Mesenchymal stem cell (in vitro differentiated cells and primary cell): ENCODE measurements around the gene RYR2.

Experiments
- DNase-seq: peaks from one replicate; pipeline ENCODE4 v3.0.0-alpha.2; 2013
- H2AFZ ChIP-seq: one replicate; pipeline ENCODE4 v1.6.1; 2013; ENCODE audit warnings: low read depth, mild to moderate bottlenecking, control low read depth, inconsistent platforms, low read length, moderate library complexity
- H2AK5ac ChIP-seq: 2 replicates; pipeline ENCODE4 v1.6.1; 2013; ENCODE audit warnings: low read length, moderate library complexity, mild to moderate bottlenecking, inconsistent platforms; ENCODE audit not compliant: severe bottlenecking
- H2BK120ac ChIP-seq: one replicate; pipeline ENCODE4 v1.6.1; 2013; ENCODE audit warnings: low read depth, mild to moderate bottlenecking, inconsistent platforms, low read length, moderate library complexity
- H2BK12ac ChIP-seq, 2 experiments: one replicate each; pipeline ENCODE4 v1.6.1; 2013; ENCODE audit warnings: inconsistent platforms in 2 of 2, low read length in 2 of 2, mild to moderate bottlenecking in 2 of 2, moderate library complexity in 2 of 2, control low read depth in 1 of 2
- H2BK15ac ChIP-seq: one replicate; pipeline ENCODE4 v1.6.1; 2013; ENCODE audit warnings: mild to moderate bottlenecking, low read depth, inconsistent platforms; ENCODE audit not compliant: poor library complexity, severe bottlenecking
- H2BK5ac ChIP-seq: 2 replicates; pipeline ENCODE4 v1.6.1; 2013; ENCODE audit warnings: low read depth, mild to moderate bottlenecking, low read length, control low read depth, inconsistent platforms; ENCODE audit not compliant: poor library complexity, severe bottlenecking
- H3K14ac ChIP-seq, 2 experiments: one replicate each; pipeline ENCODE4 v1.6.1; 2013; ENCODE audit warnings: inconsistent platforms in 2 of 2, low read length in 2 of 2, control low read depth in 1 of 2, mild to moderate bottlenecking in 1 of 2, moderate library complexity in 1 of 2
- H3K18ac ChIP-seq, 2 experiments: one replicate each; pipeline ENCODE4 v1.6.1; 2013; ENCODE audit warnings: inconsistent platforms in 2 of 2, low read length in 2 of 2, control low read depth in 1 of 2, low read depth in 1 of 2, mild to moderate bottlenecking in 1 of 2
- H3K23ac ChIP-seq, 2 experiments: one replicate each; pipeline ENCODE4 v1.6.1; 2013; ENCODE audit warnings: inconsistent platforms in 2 of 2, low read length in 2 of 2, mild to moderate bottlenecking in 2 of 2, moderate library complexity in 2 of 2, control low read depth in 1 of 2
- H3K27ac ChIP-seq: 2 replicates; pipeline ENCODE4 v1.5.1; 2013; ENCODE audit warnings: mild to moderate bottlenecking, moderate library complexity, low read length, control low read depth, inconsistent platforms; ENCODE audit not compliant: poor library complexity, severe bottlenecking
- H3K27me3 ChIP-seq, 2 experiments: 2 replicates each; pipeline versions ENCODE4 v1.6.1 to v1.7.0; 2013; ENCODE audit warnings: low read length in 2 of 2, mild to moderate bottlenecking in 2 of 2, moderate library complexity in 2 of 2, control low read depth in 1 of 2, inconsistent platforms in 1 of 2; ENCODE audit not compliant: control insufficient read depth in 1 of 2, insufficient read depth in 1 of 2
- H3K36me3 ChIP-seq, 2 experiments: 2 replicates each; pipeline versions ENCODE4 v1.6.1 to v1.7.0; 2013; ENCODE audit warnings: low read length in 2 of 2, control low read depth in 1 of 2, inconsistent platforms in 1 of 2, low read depth in 1 of 2, mild to moderate bottlenecking in 1 of 2; ENCODE audit not compliant: insufficient read depth in 2 of 2, control insufficient read depth in 1 of 2
- H3K4ac ChIP-seq, 2 experiments: one replicate each; pipeline ENCODE4 v1.6.1; 2013; ENCODE audit warnings: inconsistent platforms in 2 of 2, low read length in 2 of 2, mild to moderate bottlenecking in 2 of 2, moderate library complexity in 2 of 2, control low read depth in 1 of 2, low read depth in 1 of 2
- H3K4me1 ChIP-seq: 2 replicates; pipeline ENCODE4 v1.6.1; 2013; ENCODE audit warnings: low read depth, low read length, control low read depth; ENCODE audit not compliant: control insufficient read depth, insufficient read depth
- H3K4me2 ChIP-seq: 2 replicates; pipeline ENCODE4 v1.6.1; 2013; ENCODE audit warnings: low read length, mild to moderate bottlenecking, inconsistent platforms; ENCODE audit not compliant: poor library complexity, severe bottlenecking
- H3K4me3 ChIP-seq, 2 experiments: 2 replicates each; pipeline versions ENCODE4 v1.5.1 to v1.7.0; 2013; ENCODE audit warnings: low read length in 2 of 2, mild to moderate bottlenecking in 2 of 2, control low read depth in 1 of 2, low read depth in 1 of 2; ENCODE audit not compliant: insufficient read depth in 1 of 2
- H3K79me1 ChIP-seq: replicated peaks from 2 replicates; pipeline ENCODE4 v1.6.1; 2013; ENCODE audit warnings: mild to moderate bottlenecking, control low read depth, low read length, inconsistent platforms; ENCODE audit not compliant: poor library complexity, severe bottlenecking
- H3K9ac ChIP-seq: 2 replicates; pipeline ENCODE4 v1.7.0; 2013; ENCODE audit warnings: mild to moderate bottlenecking, low read length, moderate library complexity
- H3K9me3 ChIP-seq: 2 replicates; pipeline ENCODE4 v1.7.0; 2013; ENCODE audit warnings: mild to moderate bottlenecking, low read length; ENCODE audit not compliant: control insufficient read depth
- H4K8ac ChIP-seq: one replicate; pipeline ENCODE4 v1.6.1; 2013; ENCODE audit warnings: inconsistent platforms, mild to moderate bottlenecking, low read length, moderate library complexity
- H4K91ac ChIP-seq: one replicate; pipeline ENCODE4 v1.6.1; 2013; ENCODE audit warnings: mild to moderate bottlenecking, low read length, inconsistent platforms
- WGBS: methylation state at CpG from one replicate; pipeline ENCODE4 v1.1.7; 2013; ENCODE audit warnings: mixed read lengths; 5-methylcytosine and 5-hydroxymethylcytosine counted together

RYR2 gene

GRCh38 chr1:237789619-237790018 is 747.6 kb downstream of the RYR2 start:
- H2BK12ac ChIP-seq: no peak overlapping the region
- H4K8ac ChIP-seq: no peak overlapping the region
- H2BK15ac ChIP-seq: no peak overlapping the region
- no peaks in the 10 kb centered on the region for H3K27me3 ChIP-seq
- H3K18ac ChIP-seq: no peak overlapping the region
- no peak overlapping the region for H3K4ac ChIP-seq
- H2AFZ ChIP-seq: no peak overlapping the region
- no peaks in the 10 kb centered on the region for H3K36me3 ChIP-seq
- no peak overlapping the region for H3K27ac ChIP-seq
- no peak overlapping the region for H3K4me2 ChIP-seq
- no peak overlapping the region for H2BK120ac ChIP-seq
- H3K79me1 ChIP-seq: no peaks in the 10 kb centered on the region
- no peak overlapping the region for H3K4me3 ChIP-seq
- no peak overlapping the region for H2AK5ac ChIP-seq
- no peak for DNase-seq
- no peak overlapping the region for H2BK5ac ChIP-seq
- no peak overlapping the region for H4K91ac ChIP-seq
- no peak overlapping the region for H3K23ac ChIP-seq
- no peaks in the 10 kb centered on the region for H3K9me3 ChIP-seq
- WGBS: 82% methylated on average over 3 of the region's 5 CpGs
- no peaks in the 10 kb centered on the region for H3K4me1 ChIP-seq
- H3K14ac ChIP-seq: no peak overlapping the region
- no peak overlapping the region for H3K9ac ChIP-seq

- Histone ChIP-seq H3K27me3 (no peaks in the 10 kb centered on the region), H3K4ac (no peak overlapping the region), H3K4me3 (no peak overlapping the region), H4K8ac (no peak overlapping the region), H3K23ac (no peak overlapping the region), H3K18ac (no peak overlapping the region), H2BK12ac (no peak overlapping the region), H3K9me3 (no peaks in the 10 kb centered on the region), H3K27ac (no peak overlapping the region), H3K4me2 (no peak overlapping the region), H3K9ac (no peak overlapping the region), H2AFZ (no peak overlapping the region), H3K4me1 (no peaks in the 10 kb centered on the region), H2BK5ac (no peak overlapping the region), H3K79me1 (no peaks in the 10 kb centered on the region), H3K14ac (no peak overlapping the region), H3K36me3 (no peaks in the 10 kb centered on the region), H4K91ac (no peak overlapping the region), H2AK5ac (no peak overlapping the region), H2BK15ac (no peak overlapping the region), H2BK120ac (no peak overlapping the region)
- 89% methylated on average over 1 of the region's 2 CpGs for WGBS
- no peak for DNase-seq
Measured at GRCh38 chr1:237791592-237791991, 749.6 kb downstream of the RYR2 start.

GRCh38 chr1:237792149-237792548 is 750.2 kb downstream of the RYR2 start:
- Histone ChIP-seq H2BK120ac (no peak overlapping the region), H3K27me3 (no peaks in the 10 kb centered on the region), H3K23ac (no peak overlapping the region), H3K4me2 (no peak overlapping the region), H3K4ac (no peak overlapping the region), H2BK5ac (no peak overlapping the region), H3K4me3 (no peak overlapping the region), H3K9me3 (no peaks in the 10 kb centered on the region), H3K9ac (no peak overlapping the region), H3K18ac (no peak overlapping the region), H2BK15ac (no peak overlapping the region), H4K8ac (no peak overlapping the region), H3K14ac (no peak overlapping the region), H3K36me3 (no peaks in the 10 kb centered on the region), H2AFZ (no peak overlapping the region), H3K79me1 (no peaks in the 10 kb centered on the region), H3K27ac (no peak overlapping the region), H3K4me1 (no peaks in the 10 kb centered on the region), H2BK12ac (no peak overlapping the region), H2AK5ac (peak overlapping the region; percentile 51), H4K91ac (no peak overlapping the region)
- 75% methylated on average over 7 of the region's 7 CpGs for WGBS
- DNase-seq: no peak

GRCh38 chr1:237792726-237793125 is 750.7 kb downstream of the RYR2 start:
- no peak for DNase-seq
- no peaks in the 10 kb centered on the region for H3K4me1 ChIP-seq
- H2BK5ac ChIP-seq: no peak overlapping the region
- no peak overlapping the region for H3K4me2 ChIP-seq
- no peaks in the 10 kb centered on the region for H3K36me3 ChIP-seq
- no peak overlapping the region for H3K27ac ChIP-seq
- no peak overlapping the region for H3K23ac ChIP-seq
- WGBS: no CpG with 5 or more reads among the region's 1 CpG
- no peak overlapping the region for H3K18ac ChIP-seq
- H2BK120ac ChIP-seq: no peak overlapping the region
- no peak overlapping the region for H3K4me3 ChIP-seq
- no peaks in the 10 kb centered on the region for H3K27me3 ChIP-seq
- no peak overlapping the region for H3K14ac ChIP-seq
- no peaks in the 10 kb centered on the region for H3K9me3 ChIP-seq
- H3K4ac ChIP-seq: no peak overlapping the region
- H2AK5ac ChIP-seq: no peak overlapping the region
- H3K79me1 ChIP-seq: no peaks in the 10 kb centered on the region
- no peak overlapping the region for H2AFZ ChIP-seq
- H4K8ac ChIP-seq: no peak overlapping the region
- no peak overlapping the region for H3K9ac ChIP-seq
- H2BK12ac ChIP-seq: no peak overlapping the region
- no peak overlapping the region for H4K91ac ChIP-seq
- H2BK15ac ChIP-seq: no peak overlapping the region
